Activated CD4-positive, alpha-beta memory T cell treated with anti-CD3 and anti-CD28 coated beads, Interleukin-2, amount 10 ng/mL, durations not matched to agents 7 days and 5 days (primary cell): ENCODE measurements around the gene ZNF516. TPM values are rescaled to one million over a fixed set of nuclear protein-coding genes. Genes with fewer than 3 reads are reported as not detected.

Source experiments
- CTCF ChIA-PET: fragments of 350-600 bp; sonication (Branson Sonifier 250); formaldehyde crosslinking; loops from one replicate; lab custom pipeline; 2021; ENCODE audit warnings: antibody characterized with exemption, inconsistent platforms; lab: Charles Lee
- POLR2A ChIA-PET: fragments of 350-600 bp; sonication (Branson Sonifier 250); formaldehyde crosslinking; loops from one replicate; lab custom pipeline; 2021; ENCODE audit warnings: antibody characterized with exemption; lab: Charles Lee
- DNase-seq: peaks from one replicate; pipeline ENCODE4 v3.0.0-alpha.2; 2020
- H3K27ac Mint-ChIP-seq: one replicate; pipeline ENCODE4 v1.8.0; 2021; ENCODE audit warnings: mild to moderate bottlenecking, mixed read lengths
- H3K27me3 Mint-ChIP-seq: one replicate; pipeline ENCODE4 v1.8.0; 2021; ENCODE audit warnings: mixed read lengths
- H3K36me3 Mint-ChIP-seq: one replicate; pipeline ENCODE4 v1.8.0; 2021; ENCODE audit warnings: low read depth, mixed read lengths
- H3K4me1 Mint-ChIP-seq: one replicate; pipeline ENCODE4 v1.8.0; 2021; ENCODE audit warnings: mixed read lengths
- H3K4me3 Mint-ChIP-seq: one replicate; pipeline ENCODE4 v1.8.0; 2021; ENCODE audit warnings: mild to moderate bottlenecking, mixed read lengths
- H3K9me3 Mint-ChIP-seq: one replicate; pipeline ENCODE4 v1.8.0; 2021; ENCODE audit warnings: mixed read lengths
- total RNA-seq, 2 experiments: library from RNA; stranded (reverse); gene quantifications; one replicate each; pipeline ENCODE4 v1.2.3, GENCODE V29; 2021

ZNF516 gene
- total RNA-seq, 2 experiments from 2014 or later, result 3.9 to 5.0 TPM

GRCh38 chr18:76314496-76314895, 180.5 kb downstream of the ZNF516 start:
- POLR2A ChIA-PET, result no interaction called here
- H3K4me3 Mint-ChIP-seq, result no peak overlapping the region
- CTCF ChIA-PET, result no interaction called here
- H3K27me3 Mint-ChIP-seq, result peaks cover 3% of the 10 kb centered on the region
- no peak overlapping the region for H3K27ac Mint-ChIP-seq
- H3K9me3 Mint-ChIP-seq, result no peaks in the 10 kb centered on the region
- no peaks in the 10 kb centered on the region for H3K4me1 Mint-ChIP-seq
- no peak for DNase-seq
- no peaks in the 10 kb centered on the region for H3K36me3 Mint-ChIP-seq

DNA sequence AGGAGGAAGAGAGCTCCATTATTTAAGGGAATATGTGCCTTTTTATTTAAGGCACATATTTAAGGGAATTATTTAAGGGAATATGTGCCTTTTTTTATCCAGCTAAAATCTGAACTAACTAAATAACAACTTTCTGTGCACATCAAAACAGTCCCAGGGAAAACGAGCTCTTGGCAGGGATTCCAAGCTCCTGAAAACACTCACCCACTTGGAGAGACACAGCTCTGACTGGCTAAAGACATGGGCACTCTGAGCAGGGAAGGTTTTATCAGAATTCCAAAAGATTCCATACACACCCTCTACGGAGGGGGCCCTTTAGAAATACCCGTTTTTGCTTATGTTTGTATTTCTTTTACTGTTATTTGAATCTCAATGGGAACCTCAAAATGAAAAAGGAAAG, 181.0 kb downstream of the ZNF516 start:
- CTCF ChIA-PET, result no interaction called here
- H3K27ac Mint-ChIP-seq, result no peak overlapping the region

More for the DNA sequence above, 181.0 kb downstream of the ZNF516 start:
- POLR2A ChIA-PET, result no interaction called here
- Mint-ChIP-seq H3K36me3 (no peaks in the 10 kb centered on the region), H3K27me3 (peaks cover 3% of the 10 kb centered on the region), H3K4me1 (no peaks in the 10 kb centered on the region), H3K9me3 (no peaks in the 10 kb centered on the region), H3K4me3 (no peak overlapping the region)
- DNase-seq, result no peak
